Colonic mucosa (tissue), 4 donors: Measurements from ENCODE around the gene VMP1. TPM values are rescaled to one million over a fixed set of nuclear protein-coding genes. Genes with fewer than 3 reads are reported as not detected.
A peak's percentile ranks its signal among the peaks of the same experiment; 100 is the strongest.

Source experiments
- DNase-seq: peaks from one replicate; pipeline ENCODE4 v3.0.0-alpha.2; 2020
- H3K27ac ChIP-seq: fragments of 200-600 bp; one replicate; pipeline ENCODE4 v1.8.0; 2021
- H3K27me3 ChIP-seq: fragments of 200-600 bp; one replicate; pipeline ENCODE4 v1.8.0; 2021
- H3K36me3 ChIP-seq: fragments of 200-600 bp; one replicate; pipeline ENCODE4 v1.8.0; 2021
- H3K4me1 ChIP-seq: fragments of 200-600 bp; one replicate; pipeline ENCODE4 v1.8.0; 2021; ENCODE audit warnings: mild to moderate bottlenecking
- H3K4me3 ChIP-seq: fragments of 200-600 bp; one replicate; pipeline ENCODE4 v1.8.0; 2021
- H3K9ac ChIP-seq, 2 donors: one replicate each; pipeline ENCODE4 v1.7.0; 2013; ENCODE audit warnings: control low read depth in 2 of 2, low read depth in 2 of 2, low read length in 2 of 2
- H3K9me3 ChIP-seq: fragments of 200-600 bp; one replicate; pipeline ENCODE4 v1.8.0; 2021
- CTCF ChIP-seq: fragments of 200-600 bp; IDR thresholded peaks from one replicate; pipeline ENCODE4 v1.8.0; 2022; ENCODE audit warnings: antibody characterized with exemption, mild to moderate bottlenecking
- intact Hi-C: fragments of 100-400 bp; cut with DNase I; formaldehyde crosslinking; loops from one replicate; pipeline ENCODE4 v1.14.1; 2022
- total RNA-seq, 2 donors: library from RNA; stranded (reverse); fragmentation: NEBNext Ultra II Directional in 1 of 2; extraction: Animal tissue kit (Norgen Biotek cat#: 25700) in 1 of 2; gene quantifications; one replicate each; pipeline ENCODE4 v1.2.1, GENCODE V29; 2021
- donor health status: healthy.
- donor health status: DM: no; HTN: no; CAD: no.
- donor health status: DM: no; HTN: no; CAD: no.

The VMP1 gene
- total RNA-seq, 2 donors from 2014 or later, result 186 to 291 TPM

- H3K36me3 ChIP-seq, result no peaks in the 10 kb centered on the region
- intact Hi-C loops, result no loop called here
- no peaks in the 10 kb centered on the region for H3K9me3 ChIP-seq
- no peak for TF ChIP-seq CTCF
- no peak overlapping the region for H3K9ac ChIP-seq
- peaks cover 12% of the 10 kb centered on the region for H3K4me1 ChIP-seq
- DNase-seq, result no peak
- no peak overlapping the region for H3K27ac ChIP-seq
- H3K4me3 ChIP-seq, result no peak overlapping the region
- H3K27me3 ChIP-seq, result no peaks in the 10 kb centered on the region
Measured at GRCh38 chr17:59719526-59719925, 12.1 kb downstream of the VMP1 start.

- Histone ChIP-seq H3K36me3 (no peaks in the 10 kb centered on the region), H3K9me3 (no peaks in the 10 kb centered on the region), H3K4me3 (no peak overlapping the region), H3K27me3 (no peaks in the 10 kb centered on the region), H3K4me1 (peaks cover 12% of the 10 kb centered on the region), H3K9ac (no peak overlapping the region), H3K27ac (no peak overlapping the region)
- TF ChIP-seq CTCF, result no peak
- no peak for DNase-seq
- intact Hi-C loops, result no loop called here
Measured at GRCh38 chr17:59722623-59723022, 15.2 kb downstream of the VMP1 start.

GRCh38 chr17:59723041-59723440 lies 15.6 kb downstream of the VMP1 start:
- intact Hi-C loops, result no loop called here
- peak overlapping the region in 1 of 2 donors; percentile 27 for H3K9ac ChIP-seq
- no peaks in the 10 kb centered on the region for H3K9me3 ChIP-seq
- H3K4me1 ChIP-seq, result peaks cover 12% of the 10 kb centered on the region
- H3K36me3 ChIP-seq, result no peaks in the 10 kb centered on the region
- no peak for DNase-seq
- peak overlapping the region; percentile 56 for H3K27ac ChIP-seq
- no peaks in the 10 kb centered on the region for H3K27me3 ChIP-seq
- no peak for TF ChIP-seq CTCF
- peak overlapping the region; percentile 16 for H3K4me3 ChIP-seq

- no peaks in the 10 kb centered on the region for H3K36me3 ChIP-seq
- H3K27ac ChIP-seq, result peak overlapping the region; percentile 56
- H3K4me3 ChIP-seq, result peak overlapping the region; percentile 16
- TF ChIP-seq CTCF, result no peak
- peaks cover 12% of the 10 kb centered on the region for H3K4me1 ChIP-seq
- DNase-seq, result no peak
- H3K9ac ChIP-seq, result no peak overlapping the region
- no peaks in the 10 kb centered on the region for H3K9me3 ChIP-seq
- intact Hi-C loops, result no loop called here
- H3K27me3 ChIP-seq, result no peaks in the 10 kb centered on the region
Measured at GRCh38 chr17:59723607-59724006, 16.2 kb downstream of the VMP1 start.

- H3K27ac ChIP-seq, result no peak overlapping the region
Measured at GRCh38 chr17:59725691-59726090, 18.2 kb downstream of the VMP1 start.

More at GRCh38 chr17:59725691-59726090, 18.2 kb downstream of the VMP1 start:
- Histone ChIP-seq H3K4me3 (no peak overlapping the region), H3K9ac (no peak overlapping the region), H3K27me3 (no peaks in the 10 kb centered on the region), H3K36me3 (no peaks in the 10 kb centered on the region), H3K4me1 (peaks cover 8% of the 10 kb centered on the region), H3K9me3 (no peaks in the 10 kb centered on the region)
- DNase-seq, result no peak
- TF ChIP-seq CTCF, result no peak
- intact Hi-C loops, result no loop called here
